ENCODE measurements around the gene KPNA6. TPM values are rescaled to one million over a fixed set of nuclear protein-coding genes. Genes with fewer than 3 reads are reported as not detected.

KPNA6 gene
- total and polyA plus RNA-seq, 2 of the 13 experiments (the other 11 are each of a cell fraction or from before 2014, with no cell fraction given) = 22.0 to 47.5 TPM

- TF ChIP-seq ZNF788 (CRISPR knock-in tag; IDR thresholded peaks at IDR 0.05; ENCODE audit: borderline replicate concordance) (peak; percentile 23; the same call in 1 of the 2 replicates), MEIS1 (CRISPR knock-in tag; IDR thresholded peaks at IDR 0.05; ENCODE audit: borderline replicate concordance) (peak; percentile 24; the same call in 1 of the 2 replicates), KLF13 (CRISPR knock-in tag; IDR thresholded peaks at IDR 0.05) (0 out of 2 replicates have a peak, but pooled peaks have one; percentile 68), ZNF850 (CRISPR knock-in tag; conservative IDR thresholded peaks at IDR 0.05) (peak; percentile 58; the same call in 1 of the 2 replicates), ZNF274 (CRISPR knock-in tag; IDR thresholded peaks at IDR 0.05) (peak; percentile 73), ZNF615 (CRISPR knock-in tag; IDR thresholded peaks at IDR 0.05; ENCODE audit: borderline replicate concordance) (0 out of 2 replicates have a peak, but pooled peaks have one; percentile 76), MBD4 (IDR thresholded peaks at IDR 0.05; ENCODE audit: borderline replicate concordance, low read length) (no peak), TRIM24 (CRISPR knock-in tag; IDR thresholded peaks at IDR 0.05) (no peak), ZNF740 (CRISPR knock-in tag; IDR thresholded peaks at IDR 0.05) (0 out of 2 replicates have a peak, but pooled peaks have one; percentile 44), SRSF9 (IDR thresholded peaks at IDR 0.05; ENCODE audit: borderline replicate concordance, insufficient read depth, low read depth, low read length, poor library complexity, severe bottlenecking) (no peak), ZFP36L2 (CRISPR knock-in tag; IDR thresholded peaks at IDR 0.05) (no peak), FOXK2 (IDR thresholded peaks at IDR 0.05) (no peak), ZNF276 (CRISPR knock-in tag; IDR thresholded peaks at IDR 0.05; ENCODE audit: low read depth) (peak; percentile 83; the same call in 1 of the 2 replicates), SKIL (CRISPR knock-in tag; IDR thresholded peaks at IDR 0.05; ENCODE audit: borderline replicate concordance) (no peak), IRX3 (CRISPR knock-in tag; IDR thresholded peaks at IDR 0.05; ENCODE audit: borderline replicate concordance, low read depth) (0 out of 2 replicates have a peak, but pooled peaks have one; percentile 22), FOSL2 (CRISPR knock-in tag; IDR thresholded peaks at IDR 0.05) (0 out of 2 replicates have a peak, but pooled peaks have one; percentile 14), ZNF431 (CRISPR knock-in tag; IDR thresholded peaks at IDR 0.05; ENCODE audit: borderline replicate concordance, low read depth) (no peak), ZNF253 (CRISPR knock-in tag; IDR thresholded peaks at IDR 0.05; ENCODE audit: borderline replicate concordance) (0 out of 2 replicates have a peak, but pooled peaks have one; percentile 7), ZNF460 (CRISPR knock-in tag; IDR thresholded peaks at IDR 0.05; ENCODE audit: borderline replicate concordance) (peak; percentile 22; the same call in 1 of the 2 replicates), ZBTB38 (CRISPR knock-in tag; IDR thresholded peaks at IDR 0.05) (peak; percentile 71)
- TF ChIP-seq, protein P1, sequence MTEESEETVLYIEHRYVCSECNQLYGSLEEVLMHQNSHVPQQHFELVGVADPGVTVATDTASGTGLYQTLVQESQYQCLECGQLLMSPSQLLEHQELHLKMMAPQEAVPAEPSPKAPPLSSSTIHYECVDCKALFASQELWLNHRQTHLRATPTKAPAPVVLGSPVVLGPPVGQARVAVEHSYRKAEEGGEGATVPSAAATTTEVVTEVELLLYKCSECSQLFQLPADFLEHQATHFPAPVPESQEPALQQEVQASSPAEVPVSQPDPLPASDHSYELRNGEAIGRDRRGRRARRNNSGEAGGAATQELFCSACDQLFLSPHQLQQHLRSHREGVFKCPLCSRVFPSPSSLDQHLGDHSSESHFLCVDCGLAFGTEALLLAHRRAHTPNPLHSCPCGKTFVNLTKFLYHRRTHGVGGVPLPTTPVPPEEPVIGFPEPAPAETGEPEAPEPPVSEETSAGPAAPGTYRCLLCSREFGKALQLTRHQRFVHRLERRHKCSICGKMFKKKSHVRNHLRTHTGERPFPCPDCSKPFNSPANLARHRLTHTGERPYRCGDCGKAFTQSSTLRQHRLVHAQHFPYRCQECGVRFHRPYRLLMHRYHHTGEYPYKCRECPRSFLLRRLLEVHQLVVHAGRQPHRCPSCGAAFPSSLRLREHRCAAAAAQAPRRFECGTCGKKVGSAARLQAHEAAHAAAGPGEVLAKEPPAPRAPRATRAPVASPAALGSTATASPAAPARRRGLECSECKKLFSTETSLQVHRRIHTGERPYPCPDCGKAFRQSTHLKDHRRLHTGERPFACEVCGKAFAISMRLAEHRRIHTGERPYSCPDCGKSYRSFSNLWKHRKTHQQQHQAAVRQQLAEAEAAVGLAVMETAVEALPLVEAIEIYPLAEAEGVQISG (CRISPR knock-in tag; IDR thresholded peaks at IDR 0.05) = peak; percentile 38; the same call in 1 of the 2 replicates
These were observed at the start of gene KPNA6 (continued) for GRCh38 chr1:32107742-32108661.
